ENCODE data around the gene RNF168.
"Not testable (repeated sequence)": the region's sequence is repeated elsewhere in the genome, so short reads cannot be mapped to it uniquely, and the experiment has no call there.

RNF168 gene

DNA sequence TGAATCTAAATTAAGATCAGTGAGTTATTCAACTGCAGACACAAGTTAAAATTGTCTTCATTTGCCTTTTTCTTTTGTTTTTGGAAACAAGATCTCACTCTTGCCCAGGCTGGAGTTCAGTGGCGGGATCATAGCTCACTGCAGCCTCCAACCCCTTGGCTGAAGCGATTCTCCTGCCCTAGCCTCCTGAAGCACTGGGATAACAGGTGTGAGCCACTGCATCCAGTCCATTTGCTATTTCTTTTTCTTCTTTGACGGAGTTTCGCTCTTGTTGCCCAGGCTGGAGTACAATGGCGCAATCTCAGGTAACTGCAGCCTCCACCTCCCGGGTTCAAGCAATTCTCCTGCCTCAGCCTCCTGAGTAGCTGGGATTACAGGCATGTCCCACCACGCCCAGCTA, 10.3 kb downstream of the RNF168 start:
- H3K4me3 ChIP-seq (ENCODE audit: low read depth, low read length), result no peak overlapping the region
- no peak for DNase-seq (ENCODE audit: low read depth)
- TF ChIP-seq, protein P1, sequence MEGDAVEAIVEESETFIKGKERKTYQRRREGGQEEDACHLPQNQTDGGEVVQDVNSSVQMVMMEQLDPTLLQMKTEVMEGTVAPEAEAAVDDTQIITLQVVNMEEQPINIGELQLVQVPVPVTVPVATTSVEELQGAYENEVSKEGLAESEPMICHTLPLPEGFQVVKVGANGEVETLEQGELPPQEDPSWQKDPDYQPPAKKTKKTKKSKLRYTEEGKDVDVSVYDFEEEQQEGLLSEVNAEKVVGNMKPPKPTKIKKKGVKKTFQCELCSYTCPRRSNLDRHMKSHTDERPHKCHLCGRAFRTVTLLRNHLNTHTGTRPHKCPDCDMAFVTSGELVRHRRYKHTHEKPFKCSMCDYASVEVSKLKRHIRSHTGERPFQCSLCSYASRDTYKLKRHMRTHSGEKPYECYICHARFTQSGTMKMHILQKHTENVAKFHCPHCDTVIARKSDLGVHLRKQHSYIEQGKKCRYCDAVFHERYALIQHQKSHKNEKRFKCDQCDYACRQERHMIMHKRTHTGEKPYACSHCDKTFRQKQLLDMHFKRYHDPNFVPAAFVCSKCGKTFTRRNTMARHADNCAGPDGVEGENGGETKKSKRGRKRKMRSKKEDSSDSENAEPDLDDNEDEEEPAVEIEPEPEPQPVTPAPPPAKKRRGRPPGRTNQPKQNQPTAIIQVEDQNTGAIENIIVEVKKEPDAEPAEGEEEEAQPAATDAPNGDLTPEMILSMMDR (conservative IDR thresholded peaks at IDR 0.05; ENCODE audit: low read depth, low read length), result no peak

DNA sequence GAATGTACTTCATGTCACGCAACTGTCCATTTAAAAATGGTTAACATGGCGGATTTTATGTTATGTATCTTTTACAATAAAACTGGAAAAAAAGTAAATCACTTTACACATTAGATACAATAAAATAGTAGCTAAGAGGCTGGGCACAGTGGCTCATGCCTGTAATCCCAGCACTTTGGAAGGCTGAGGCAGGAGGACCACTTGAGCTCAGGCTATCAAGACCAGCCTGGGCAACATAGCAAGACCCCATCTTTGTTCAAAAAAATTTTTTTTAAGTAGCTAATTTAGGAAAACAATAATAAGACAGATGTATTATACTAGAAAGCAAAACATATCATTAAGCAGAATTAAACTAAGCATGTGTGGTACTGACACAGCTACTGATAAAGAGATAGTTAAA, 11.5 kb downstream of the RNF168 start:
- no peak for DNase-seq (ENCODE audit: low read depth)
- H3K4me3 ChIP-seq (ENCODE audit: low read depth, low read length), result no peak overlapping the region
- TF ChIP-seq, protein P1 (conservative IDR thresholded peaks at IDR 0.05; ENCODE audit: low read depth, low read length), result no peak

DNA sequence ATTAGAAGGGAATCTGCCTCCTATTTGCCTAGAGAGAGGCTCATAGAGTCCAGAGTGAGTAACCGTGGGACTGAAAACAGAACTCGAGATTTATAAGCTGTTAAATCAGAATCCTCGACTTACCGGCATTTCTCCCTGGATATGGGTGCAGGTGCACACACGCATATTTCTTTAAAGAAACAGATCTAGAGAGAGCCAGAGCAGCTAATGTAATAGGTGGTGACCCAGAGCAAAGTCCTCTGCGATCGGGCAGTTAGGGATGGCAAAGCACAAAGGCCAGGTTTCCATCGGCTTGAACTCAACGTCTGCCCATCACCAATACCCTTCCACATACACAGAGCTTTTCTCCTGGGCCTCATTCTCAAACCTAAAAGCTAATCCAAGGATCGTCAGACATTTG, 13.8 kb downstream of the RNF168 start:
- no peak overlapping the region for H3K4me3 ChIP-seq (ENCODE audit: low read depth, low read length)
- TF ChIP-seq, protein P1 (conservative IDR thresholded peaks at IDR 0.05; ENCODE audit: low read depth, low read length), result no peak
- DNase-seq (ENCODE audit: low read depth), result no peak

DNA sequence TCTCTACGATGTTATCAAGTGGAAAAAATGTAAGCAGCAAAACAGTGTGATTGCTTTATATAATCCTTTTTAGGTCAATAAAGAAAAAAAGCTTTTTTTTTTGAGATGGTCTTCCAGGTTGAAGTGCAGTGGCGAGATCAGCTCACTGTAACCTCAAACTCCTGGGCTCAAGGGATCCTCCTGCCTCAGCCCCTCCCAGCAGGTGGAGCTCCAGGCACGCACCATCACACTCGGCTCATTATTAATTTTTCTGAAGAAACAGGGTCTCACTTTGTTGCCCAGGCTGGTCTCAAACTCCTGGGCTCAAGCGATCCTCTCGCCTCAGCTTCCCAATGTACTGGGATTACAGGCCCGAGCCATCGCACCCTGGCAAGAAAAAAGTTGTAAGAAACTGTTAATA, 17.3 kb downstream of the RNF168 start:
- TF ChIP-seq, protein P1 (conservative IDR thresholded peaks at IDR 0.05; ENCODE audit: low read depth, low read length), result peak; percentile 52
- peak; percentile 15 for DNase-seq (ENCODE audit: low read depth)
- H3K4me3 ChIP-seq (ENCODE audit: low read depth, low read length), result no peak overlapping the region

DNA sequence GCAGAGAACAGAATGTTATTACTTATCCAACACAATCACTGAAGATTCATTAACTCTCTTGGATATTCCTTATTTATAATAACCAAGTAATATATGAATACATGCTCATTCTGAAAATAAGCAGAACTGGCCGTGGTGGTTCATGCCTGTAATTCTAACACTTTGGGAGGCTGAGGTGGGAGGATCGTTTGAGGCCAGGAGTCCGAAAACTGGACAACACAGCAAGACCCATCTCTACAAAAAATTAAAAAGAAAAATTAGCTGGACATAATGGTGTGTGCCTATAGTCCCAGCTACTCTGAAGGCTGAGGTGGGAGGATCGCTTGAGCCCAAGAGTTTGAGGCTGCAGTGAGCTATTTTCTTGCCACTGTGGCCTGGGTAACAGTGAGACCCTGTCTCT, 25.9 kb downstream of the RNF168 start:
- TF ChIP-seq, protein P1 (conservative IDR thresholded peaks at IDR 0.05; ENCODE audit: low read depth, low read length), result no peak
- no peak overlapping the region for H3K4me3 ChIP-seq (ENCODE audit: low read depth, low read length)
- no peak for DNase-seq (ENCODE audit: low read depth)

DNA sequence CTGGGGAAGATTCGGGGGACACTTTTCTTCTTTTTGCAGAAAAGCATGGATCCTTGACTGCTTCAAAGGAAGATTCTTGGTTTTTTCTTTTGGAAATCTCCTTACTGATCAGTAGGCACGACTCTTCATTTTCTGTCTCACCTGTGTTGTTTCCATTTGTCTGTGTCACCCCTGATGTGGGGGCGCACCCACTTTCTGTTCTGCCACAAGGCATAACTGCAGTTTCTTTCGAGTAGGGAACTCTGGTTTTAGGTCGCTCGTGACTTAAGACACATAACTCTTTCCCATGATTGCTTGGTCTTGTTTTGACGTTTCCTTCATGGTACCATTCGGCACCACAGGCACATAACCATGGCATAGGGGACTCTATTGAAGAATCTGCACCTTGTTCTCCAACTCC, 31.3 kb downstream of the RNF168 start:
- DNase-seq (ENCODE audit: low read depth), result no peak
- TF ChIP-seq, protein P1 (conservative IDR thresholded peaks at IDR 0.05; ENCODE audit: low read depth, low read length), result no peak
- H3K4me3 ChIP-seq (ENCODE audit: low read depth, low read length), result no peak overlapping the region

DNA sequence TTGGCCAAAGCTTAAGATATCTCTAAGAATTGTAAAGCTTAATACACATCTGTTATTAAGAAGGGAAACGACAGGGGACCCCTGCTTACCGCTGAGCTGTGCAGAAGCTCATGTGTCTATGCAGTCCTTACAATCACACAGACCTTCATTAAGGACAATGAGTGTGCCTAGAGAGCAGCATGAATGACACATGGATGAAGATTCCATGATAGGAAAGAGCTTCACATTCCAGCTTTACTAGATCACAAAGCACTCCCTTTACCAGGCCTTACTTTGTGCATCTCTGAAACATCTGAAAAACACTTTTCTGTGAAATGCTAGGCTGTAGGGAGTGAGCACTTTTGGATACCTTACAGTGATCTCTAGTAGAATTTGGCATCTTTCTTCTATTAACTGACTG, 32.0 kb downstream of the RNF168 start:
- TF ChIP-seq, protein P1 (conservative IDR thresholded peaks at IDR 0.05; ENCODE audit: low read depth, low read length), result no peak
- no peak overlapping the region for H3K4me3 ChIP-seq (ENCODE audit: low read depth, low read length)
- peak; percentile 32 for DNase-seq (ENCODE audit: low read depth)

DNA sequence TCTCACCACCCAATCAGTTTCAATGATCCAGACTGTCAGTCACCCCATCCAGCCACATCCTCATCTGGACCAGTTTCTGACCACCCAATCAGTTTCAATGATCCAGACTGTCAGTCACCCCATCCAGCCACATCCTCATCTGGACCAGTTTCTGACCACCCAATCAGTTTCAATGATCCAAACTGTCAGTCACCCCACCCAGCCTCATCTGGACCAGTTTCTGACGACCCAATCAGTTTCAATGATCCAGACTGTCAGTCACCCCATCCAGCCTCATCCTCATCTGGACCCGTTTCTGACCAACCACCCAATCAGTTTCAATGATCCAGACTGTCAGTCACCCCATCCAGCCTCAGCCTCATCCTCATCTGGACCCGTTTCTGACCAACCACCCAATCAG, 33.4 kb downstream of the RNF168 start:
- H3K4me3 ChIP-seq (ENCODE audit: low read depth, low read length); DNase-seq (ENCODE audit: low read depth): not testable (repeated sequence)

All from choroid plexus epithelial cell (primary cell).